HG03342 (cell line): ENCODE data around the gene TMEM101.
"Not testable (repeated sequence)": the region's sequence is repeated elsewhere in the genome, so short reads cannot be mapped to it uniquely, and the experiment has no call there.

Source experiments
- ATAC-seq: cut with Tn5 transposase; IDR thresholded peaks from one replicate; pipeline ENCODE4 v1.9.1; 2021; ENCODE audit warnings: mild to moderate bottlenecking, moderate library complexity; ENCODE audit not compliant: unreplicated experiment

Gene TMEM101

GRCh38 chr17:44000871-44001460 lies 13.8 kb downstream of the TMEM101 start:
- no peak for ATAC-seq

- no peak for ATAC-seq
These were observed 14.5 kb downstream of the TMEM101 start for GRCh38 chr17:44000141-44000860.

GRCh38 chr17:43999024-43999423 lies 15.7 kb downstream of the TMEM101 start:
- no peak for ATAC-seq

- ATAC-seq = no peak
These were observed 16.2 kb downstream of the TMEM101 start for GRCh38 chr17:43998552-43998951.

- ATAC-seq = not testable (repeated sequence)
These were observed 17.6 kb downstream of the TMEM101 start for GRCh38 chr17:43997180-43997579.

GRCh38 chr17:43995150-43995471 lies 19.7 kb downstream of the TMEM101 start:
- ATAC-seq = no peak

- ATAC-seq = no peak
These were observed 20.3 kb downstream of the TMEM101 start for GRCh38 chr17:43994272-43995149.

GRCh38 chr17:43992641-43993040 lies 22.1 kb downstream of the TMEM101 start:
- ATAC-seq = no peak

- ATAC-seq = no peak
These were observed 26.5 kb downstream of the TMEM101 start for GRCh38 chr17:43988301-43988700.

GRCh38 chr17:43987131-43988021 lies 27.4 kb downstream of the TMEM101 start:
- ATAC-seq = no peak

- no peak for ATAC-seq
These were observed 28.4 kb downstream of the TMEM101 start for GRCh38 chr17:43986225-43986981.

- ATAC-seq = no peak
These were observed 30.2 kb downstream of the TMEM101 start for GRCh38 chr17:43984521-43984920.

- no peak for ATAC-seq
These were observed 31.0 kb downstream of the TMEM101 start for GRCh38 chr17:43983515-43984411.

GRCh38 chr17:43983196-43983514 lies 31.6 kb downstream of the TMEM101 start:
- ATAC-seq = no peak

- no peak for ATAC-seq
These were observed 32.6 kb downstream of the TMEM101 start for GRCh38 chr17:43982171-43982570.

- ATAC-seq = no peak
These were observed 35.1 kb downstream of the TMEM101 start for GRCh38 chr17:43979671-43980070.

- no peak for ATAC-seq
These were observed 35.8 kb downstream of the TMEM101 start for GRCh38 chr17:43979011-43979410.

GRCh38 chr17:43978078-43978477 lies 36.7 kb downstream of the TMEM101 start:
- ATAC-seq = no peak
